Stimulated activated CD8-positive, alpha-beta memory T cell treated with anti-CD3 and anti-CD28 coated beads, Interleukin-15, amount 100 ng/mL, for 48 hours (primary cell): ENCODE results near the gene ASPHD1.
A peak's percentile ranks its signal among the peaks of the same experiment; 100 is the strongest.
"Not testable (repeated sequence)": the region's sequence is repeated elsewhere in the genome, so short reads cannot be mapped to it uniquely, and the experiment has no call there.

Experiments used
- DNase-seq, 2 donors: peaks; one replicate each; pipeline ENCODE4 v3.0.0-alpha.2; 2020; ENCODE audit warnings: low read depth in 2 of 2

The ASPHD1 gene

GRCh38 chr16:29877266-29877961 is 22.9 kb upstream of the ASPHD1 start:
- peak; percentile 37 to 66 for DNase-seq

GRCh38 chr16:29878172-29878571 is 22.1 kb upstream of the ASPHD1 start:
- DNase-seq: no peak

GRCh38 chr16:29881050-29881449 is 19.2 kb upstream of the ASPHD1 start:
- no peak for DNase-seq

DNA sequence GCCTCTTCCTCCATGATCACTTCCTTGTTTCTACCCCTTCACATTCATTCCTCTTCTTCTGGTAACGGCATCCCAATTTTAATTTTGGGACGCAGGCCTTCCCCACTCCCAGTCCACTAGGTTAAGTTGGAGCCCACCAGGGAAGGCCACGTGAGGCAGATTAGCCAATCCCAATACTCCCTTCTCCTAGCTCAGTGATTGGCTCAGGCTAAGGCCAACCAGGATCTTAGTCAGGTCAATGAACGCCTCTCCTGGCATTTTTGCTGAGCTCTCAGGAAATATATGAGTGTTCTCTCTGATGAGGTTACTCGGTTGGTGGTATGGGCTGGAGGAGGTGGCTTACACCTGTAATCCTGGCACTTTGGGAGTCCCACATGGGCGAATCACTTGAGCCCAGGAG is 16.3 kb upstream of the ASPHD1 start:
- no peak for DNase-seq

GRCh38 chr16:29889372-29889771 is 10.9 kb upstream of the ASPHD1 start:
- not testable (repeated sequence) for DNase-seq

DNA sequence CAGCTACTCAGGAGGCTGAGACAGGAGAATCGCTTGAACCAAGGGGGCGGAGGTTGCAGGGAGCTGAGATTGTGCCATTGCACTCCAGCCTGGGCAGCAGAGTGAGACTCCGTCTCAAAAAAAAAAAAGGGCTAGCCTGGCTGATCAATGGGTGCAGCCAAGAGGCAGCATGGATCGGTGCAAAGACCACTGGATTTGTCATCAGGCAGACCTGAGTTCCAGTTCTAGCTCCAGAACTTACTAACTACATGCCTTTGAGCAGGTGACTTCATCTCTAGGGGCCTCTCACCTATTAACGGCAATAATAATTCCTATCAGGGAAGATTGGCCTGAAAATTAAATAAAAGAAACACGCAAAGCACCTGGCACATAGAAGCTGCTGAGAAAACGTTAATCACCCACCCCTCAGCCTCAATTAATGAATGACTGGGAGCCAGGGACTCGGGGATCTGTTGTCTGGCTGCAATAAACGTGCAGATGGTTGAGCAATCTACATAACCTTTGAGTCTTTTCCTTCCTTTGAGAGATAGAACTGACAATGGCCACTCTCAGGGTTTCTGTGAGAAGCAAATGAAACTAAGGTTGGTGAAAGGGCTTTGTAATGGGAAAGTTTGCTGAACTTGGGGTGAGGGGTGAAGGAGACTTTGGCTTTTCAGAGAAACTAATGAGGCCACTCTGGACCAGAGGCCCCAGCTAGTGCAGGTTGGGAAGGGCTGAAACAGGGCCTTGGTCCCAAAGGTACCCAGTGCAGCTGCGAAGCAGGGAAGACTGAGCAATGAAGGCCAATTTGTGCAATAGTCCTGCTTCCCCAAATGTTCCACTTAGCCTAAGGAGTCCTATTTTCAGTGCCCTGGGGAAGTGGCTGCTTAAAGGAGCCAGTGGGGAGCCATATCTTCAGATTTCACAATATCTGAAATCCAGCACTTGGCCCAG is 8.5 kb upstream of the ASPHD1 start:
- no peak for DNase-seq

DNA sequence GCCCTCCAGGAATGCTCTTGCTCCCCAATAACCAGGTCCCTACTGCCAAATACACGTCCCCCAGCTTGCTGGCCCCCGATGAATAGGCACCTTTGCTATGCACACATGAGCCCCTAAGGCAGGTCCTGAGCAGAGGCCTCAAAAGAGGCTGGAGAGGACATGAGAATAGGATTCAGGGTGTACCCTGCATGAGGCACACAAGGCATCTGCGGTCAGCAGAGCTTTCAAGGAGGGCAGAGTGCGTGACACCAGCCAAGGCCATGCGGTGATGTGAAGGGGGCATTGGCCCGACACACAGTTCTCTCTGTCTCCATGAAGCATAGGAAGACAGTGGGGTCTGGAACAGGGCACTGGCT is 7.9 kb upstream of the ASPHD1 start:
- no peak for DNase-seq

DNA sequence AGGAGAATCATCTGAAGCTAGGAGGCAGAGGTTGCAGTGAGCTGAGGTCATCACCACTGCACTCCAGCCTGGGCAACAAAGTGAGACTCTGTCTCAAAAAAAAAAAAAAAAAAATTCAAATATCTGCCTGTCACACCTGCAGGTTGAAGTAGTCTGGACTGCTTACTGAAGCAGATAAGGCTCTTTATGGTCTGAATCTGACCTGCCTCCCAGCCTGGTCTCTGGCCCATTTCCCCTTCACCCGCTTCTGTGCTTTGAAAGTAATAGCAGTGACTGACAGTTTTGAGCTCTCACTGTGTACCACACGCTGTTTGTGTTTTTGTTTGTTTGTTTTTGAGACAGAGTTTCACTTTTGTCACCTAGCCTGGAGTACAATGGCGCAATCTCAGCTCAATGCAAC is 6.7 kb upstream of the ASPHD1 start:
- DNase-seq: no peak

GRCh38 chr16:29894352-29894751 is 5.9 kb upstream of the ASPHD1 start:
- no peak for DNase-seq

- DNase-seq: no peak
Observed at GRCh38 chr16:29896841-29897240, 3.4 kb upstream of the ASPHD1 start.

DNA sequence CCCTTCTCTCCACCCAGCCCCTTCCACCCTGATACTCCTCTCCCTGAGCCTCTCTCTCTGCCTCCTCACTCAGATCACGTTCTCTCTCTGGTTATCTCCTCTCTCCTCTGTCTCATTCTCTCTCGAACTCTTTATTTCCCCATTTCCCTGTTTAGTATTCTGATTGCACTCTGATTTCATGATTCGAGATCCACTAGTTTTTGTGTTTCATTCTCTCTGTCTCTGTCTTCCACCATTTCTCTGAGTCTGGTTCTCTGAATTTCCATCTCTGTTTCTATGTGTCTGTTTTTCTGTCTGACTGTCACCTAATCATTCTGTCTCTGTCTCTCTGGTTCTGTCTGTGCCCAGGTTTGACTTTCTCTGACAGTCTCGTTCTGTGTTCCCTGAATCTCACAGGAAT is 3.0 kb upstream of the ASPHD1 start:
- DNase-seq: no peak

GRCh38 chr16:29898135-29898803 is 2.0 kb upstream of the ASPHD1 start:
- DNase-seq: no peak

DNA sequence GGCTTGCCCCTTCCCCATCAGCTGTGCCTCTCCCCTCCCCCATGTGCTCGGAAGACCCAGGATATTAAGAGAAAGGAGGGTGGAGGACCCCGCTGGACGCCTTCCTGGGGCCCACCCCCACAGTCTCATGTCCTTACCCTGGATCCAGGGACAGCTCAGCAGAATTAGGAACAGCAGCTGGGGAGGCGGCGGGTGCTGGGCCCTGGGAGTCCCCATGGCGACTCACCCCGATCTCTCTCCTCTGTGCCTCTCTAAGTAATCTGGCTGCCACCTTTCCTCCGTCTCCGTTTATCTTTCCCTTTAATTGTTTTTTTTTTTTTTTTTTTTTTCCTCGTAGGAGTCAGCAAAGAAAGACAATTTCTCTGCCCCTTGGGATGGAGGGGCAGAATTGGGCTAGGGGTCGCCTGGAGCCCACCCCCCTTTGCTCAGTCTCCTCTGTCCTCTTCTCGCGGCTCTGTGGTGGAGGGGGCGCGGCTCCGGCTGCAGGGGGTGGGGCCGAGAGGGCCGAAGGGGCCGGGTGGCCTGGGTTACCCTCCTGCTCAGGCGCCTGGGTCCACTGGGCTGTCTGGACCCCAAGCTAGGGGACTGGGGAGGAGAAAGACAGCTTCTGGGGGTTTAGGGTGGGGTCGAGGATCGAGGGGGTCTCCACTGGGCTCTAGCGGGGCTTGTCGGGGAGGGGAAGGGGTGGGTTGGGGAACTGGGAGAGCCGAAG is 1.3 kb upstream of the ASPHD1 start:
- no peak for DNase-seq

GRCh38 chr16:29899516-29900101 is 679 bp upstream of the ASPHD1 start, which contains the start of gene SEZ6L2:
TSS of gene SEZ6L2 (minus strand) at chr16:29899550. CDS start at chr16:29899019, 531 bp downstream.
- DNase-seq: peak in 1 of 2 donors; percentile 43

- no peak for DNase-seq
Observed at GRCh38 chr16:29900888-29901606, 759 bp downstream of the ASPHD1 start.

GRCh38 chr16:29901607-29901945 is 1.3 kb downstream of the ASPHD1 start:
- no peak for DNase-seq

DNA sequence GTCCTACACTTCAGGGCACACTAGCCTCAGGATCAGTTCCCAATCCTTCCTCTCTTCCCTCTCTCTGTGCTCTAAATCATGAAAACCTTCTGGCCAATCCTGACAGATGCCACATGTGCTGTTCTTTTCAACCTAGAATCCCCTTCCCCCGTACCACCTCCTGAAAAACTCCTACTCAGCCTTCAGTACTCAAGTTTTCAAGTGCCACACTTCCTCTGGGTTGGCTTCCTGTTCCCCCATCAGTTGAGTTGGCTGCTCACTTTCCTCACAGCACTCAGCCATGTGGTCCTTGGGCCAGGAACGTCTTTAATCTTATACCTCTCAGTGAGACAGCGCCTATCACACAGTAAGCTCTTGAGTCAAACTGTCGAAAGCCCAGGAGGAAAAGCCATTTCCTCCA is 3.3 kb downstream of the ASPHD1 start:
- no peak for DNase-seq

DNA sequence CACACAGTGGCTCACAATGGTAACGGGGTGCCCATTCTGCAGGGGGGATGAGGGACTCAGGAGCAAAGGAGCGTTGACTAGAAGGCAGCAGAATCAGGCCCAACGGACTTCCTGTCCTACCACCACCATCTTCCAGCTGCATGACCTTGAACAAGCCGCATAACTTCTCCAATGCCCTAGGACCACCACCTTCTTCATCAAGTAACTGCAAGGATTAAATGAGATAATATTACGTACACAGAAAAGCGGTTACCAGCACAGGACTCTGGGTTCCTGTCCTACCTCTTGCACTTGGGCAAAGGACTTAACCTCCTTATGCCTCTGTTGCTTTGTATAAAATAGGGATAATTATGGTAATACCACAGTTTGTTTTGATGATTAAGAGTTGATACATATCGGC is 4.7 kb downstream of the ASPHD1 start:
- no peak for DNase-seq

DNA sequence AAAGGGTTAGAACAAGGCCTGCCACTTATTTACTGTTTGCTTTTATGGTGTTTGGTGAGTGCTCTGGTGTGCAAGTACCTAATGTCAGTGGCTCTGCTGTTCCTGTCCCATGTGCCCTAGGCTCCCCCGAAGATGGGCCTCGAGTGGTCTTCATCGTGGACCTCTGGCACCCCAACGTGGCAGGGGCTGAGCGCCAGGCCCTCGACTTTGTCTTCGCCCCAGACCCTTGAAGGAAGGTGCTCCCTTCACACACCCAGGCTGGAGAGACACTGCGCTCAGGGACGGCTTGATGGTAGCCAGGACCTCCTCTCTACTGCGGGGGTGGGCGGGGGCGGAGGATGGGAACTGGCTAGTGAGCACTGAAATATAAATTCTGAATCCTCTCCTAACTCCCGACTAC is 5.4 kb downstream of the ASPHD1 start:
- DNase-seq: no peak

DNA sequence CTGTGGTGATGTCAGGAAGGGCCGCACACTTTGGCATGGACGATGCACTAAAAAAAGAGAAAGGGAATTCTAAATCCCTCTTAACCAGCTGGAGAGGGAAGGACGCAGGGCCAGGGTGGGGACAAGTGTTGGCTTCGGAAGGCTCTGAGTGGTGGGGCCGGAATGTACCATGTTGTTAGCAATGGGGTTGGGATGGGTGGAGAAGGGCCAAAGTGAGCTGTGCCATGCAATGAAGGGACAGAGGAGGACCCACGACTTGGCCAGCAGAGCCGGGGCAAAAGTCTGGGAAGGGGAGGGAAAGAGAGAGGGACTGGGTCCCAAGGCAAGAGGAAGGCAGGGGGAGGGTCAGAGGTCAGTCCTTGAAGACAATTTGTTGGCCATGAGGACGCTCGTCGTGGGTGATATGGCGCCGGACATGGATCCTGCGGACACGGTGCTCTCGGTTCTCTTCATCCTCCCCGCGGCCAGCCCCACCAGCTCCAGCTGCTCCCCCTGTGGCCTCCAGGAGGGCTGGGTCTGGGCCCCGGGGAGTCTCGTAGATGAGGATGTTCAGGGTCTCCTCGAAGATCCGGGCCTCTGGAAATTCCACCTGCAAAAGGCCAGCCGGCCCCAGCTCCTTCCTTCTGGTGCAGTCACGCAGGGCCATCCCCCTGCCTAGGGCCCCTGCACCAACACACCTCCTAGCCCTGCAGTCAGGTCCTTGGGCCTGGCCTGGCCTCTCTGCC is 6.4 kb downstream of the ASPHD1 start:
- DNase-seq: no peak
